Measurements from ENCODE around the gene TMEM131L. TPM values are rescaled to one million over a fixed set of nuclear protein-coding genes. Genes with fewer than 3 reads are reported as not detected.

TMEM131L gene
- polyA plus RNA-seq, 2 of the 4 experiments (the other 2 are of a cell fraction): 3.4 to 5.0 TPM

GRCh38 chr4:153535772-153536513 is 69.8 kb downstream of the TMEM131L start (continued):
- TF ChIP-seq E2F6 (IDR thresholded peaks at IDR 0.05; ENCODE audit: borderline replicate concordance, low read depth): no peak
- no peak for TF ChIP-seq KDM5A (IDR thresholded peaks at IDR 0.05)
- TF ChIP-seq, protein P1, sequence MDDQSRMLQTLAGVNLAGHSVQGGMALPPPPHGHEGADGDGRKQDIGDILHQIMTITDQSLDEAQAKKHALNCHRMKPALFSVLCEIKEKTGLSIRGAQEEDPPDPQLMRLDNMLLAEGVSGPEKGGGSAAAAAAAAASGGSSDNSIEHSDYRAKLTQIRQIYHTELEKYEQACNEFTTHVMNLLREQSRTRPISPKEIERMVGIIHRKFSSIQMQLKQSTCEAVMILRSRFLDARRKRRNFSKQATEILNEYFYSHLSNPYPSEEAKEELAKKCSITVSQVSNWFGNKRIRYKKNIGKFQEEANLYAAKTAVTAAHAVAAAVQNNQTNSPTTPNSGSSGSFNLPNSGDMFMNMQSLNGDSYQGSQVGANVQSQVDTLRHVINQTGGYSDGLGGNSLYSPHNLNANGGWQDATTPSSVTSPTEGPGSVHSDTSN (IDR thresholded peaks at IDR 0.05): no peak
- TF ChIP-seq KDM1A (IDR thresholded peaks at IDR 0.05; ENCODE audit: low read depth): no peak
- TF ChIP-seq CTCF (IDR thresholded peaks at IDR 0.05): no peak

DNA sequence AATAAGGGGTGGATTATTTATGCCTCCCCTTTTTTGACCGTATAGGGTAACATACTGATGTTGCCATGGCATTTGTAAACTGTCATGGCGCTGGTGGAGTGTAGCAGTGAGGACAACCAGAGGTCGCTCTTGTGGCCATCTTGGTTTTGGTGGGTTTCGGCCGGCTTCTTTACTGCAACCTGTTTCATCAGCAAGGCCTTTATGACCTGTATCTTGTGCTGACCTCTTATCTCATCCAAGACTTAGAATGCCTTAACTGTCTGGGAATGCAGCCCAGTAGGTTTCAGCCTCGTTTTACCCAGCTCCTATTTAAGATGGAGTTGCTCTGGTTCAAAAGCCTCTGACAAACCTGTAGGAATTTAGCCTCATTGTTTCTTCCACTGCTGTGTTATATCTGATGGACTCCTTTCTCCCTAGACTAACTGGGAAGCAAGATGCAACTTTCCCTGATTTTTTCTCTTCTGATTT is 71.4 kb downstream of the TMEM131L start:
- TF ChIP-seq MYC (IDR thresholded peaks at IDR 0.05; ENCODE audit: borderline replicate concordance, low read length) (no peak), MAZ (IDR thresholded peaks at IDR 0.05; ENCODE audit: borderline replicate concordance, low read depth, low read length) (no peak), HEYL (CRISPR knock-in tag; IDR thresholded peaks at IDR 0.05) (no peak)
- POLR2A ChIA-PET: no interaction called here
- WGBS (ENCODE audit: missing lambda C conversion rate): 73% methylated on average over 6 of the region's 6 CpGs
- Histone ChIP-seq H3K27ac (no peak overlapping the region), H3K4me2 (no peak overlapping the region), H3K4me1 (no peaks in the 10 kb centered on the region), H3K9me3 (no peaks in the 10 kb centered on the region), H3K4me3 (no peak overlapping the region)
- DNase-seq (ENCODE audit: low read depth in 1 of 2, low spot score in 1 of 2): no peak
- CTCF ChIA-PET: no interaction called here
- FAIRE-seq: no peak
- no peak for ATAC-seq

GRCh38 chr4:153538487-153539357 is 72.6 kb downstream of the TMEM131L start:
- H3K27ac ChIP-seq: no peak overlapping the region
- FAIRE-seq: no peak

DNA sequence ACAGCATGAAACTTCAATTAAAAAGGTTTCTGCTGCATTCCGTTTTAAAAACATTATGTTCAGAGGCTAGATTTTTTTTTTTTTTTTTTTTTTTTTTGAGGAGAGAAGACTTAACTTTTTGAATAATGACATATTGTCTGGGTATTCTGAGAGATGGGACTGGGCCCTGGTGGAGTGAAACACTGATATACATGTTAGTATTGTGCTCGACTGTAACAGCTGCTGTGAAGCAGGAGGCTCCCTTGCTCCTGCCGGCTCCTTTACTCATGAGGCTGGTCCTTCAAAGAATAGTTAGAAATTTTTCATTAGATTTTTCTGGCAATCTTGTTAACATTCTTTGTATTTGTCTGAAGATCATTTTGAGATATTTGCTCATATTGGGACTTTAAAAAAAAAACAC is 73.3 kb downstream of the TMEM131L start:
- FAIRE-seq (no peak), ATAC-seq (no peak)

More at GRCh38 chr4:153538487-153539357, 72.6 kb downstream of the TMEM131L start:
- POLR2A ChIA-PET: no interaction called here
- ATAC-seq (no peak), DNase-seq (ENCODE audit: low read depth in 1 of 2, low spot score in 1 of 2) (no peak)
- CTCF ChIA-PET: no interaction called here
- TF ChIP-seq FOSL2 (IDR thresholded peaks at IDR 0.05): no peak
- no peak for TF ChIP-seq FOSL2 (CRISPR knock-in tag; IDR thresholded peaks at IDR 0.05)
- no peak for TF ChIP-seq NPAS2 (CRISPR knock-in tag; IDR thresholded peaks at IDR 0.05; ENCODE audit: borderline replicate concordance)
- TF ChIP-seq SMC3 (IDR thresholded peaks at IDR 0.05): no peak
- Histone ChIP-seq H3K9me3 (no peaks in the 10 kb centered on the region), H3K4me3 (no peak overlapping the region), H3K4me2 (no peak overlapping the region), H3K4me1 (no peaks in the 10 kb centered on the region)
- 85% methylated on average over 17 of the region's 17 CpGs for WGBS (ENCODE audit: missing lambda C conversion rate)

More for the DNA sequence above, 73.3 kb downstream of the TMEM131L start:
- 86% methylated on average over 3 of the region's 3 CpGs for WGBS (ENCODE audit: missing lambda C conversion rate)
- H3K4me2 ChIP-seq: no peak overlapping the region
- POLR2A ChIA-PET: no interaction called here
- no peak overlapping the region for H3K27ac ChIP-seq
- H3K4me1 ChIP-seq: no peaks in the 10 kb centered on the region
- no peak for DNase-seq (ENCODE audit: low read depth in 1 of 2, low spot score in 1 of 2)
- no peak overlapping the region for H3K4me3 ChIP-seq
- TF ChIP-seq JUN (IDR thresholded peaks at IDR 0.05): no peak
- TF ChIP-seq, protein P2, sequence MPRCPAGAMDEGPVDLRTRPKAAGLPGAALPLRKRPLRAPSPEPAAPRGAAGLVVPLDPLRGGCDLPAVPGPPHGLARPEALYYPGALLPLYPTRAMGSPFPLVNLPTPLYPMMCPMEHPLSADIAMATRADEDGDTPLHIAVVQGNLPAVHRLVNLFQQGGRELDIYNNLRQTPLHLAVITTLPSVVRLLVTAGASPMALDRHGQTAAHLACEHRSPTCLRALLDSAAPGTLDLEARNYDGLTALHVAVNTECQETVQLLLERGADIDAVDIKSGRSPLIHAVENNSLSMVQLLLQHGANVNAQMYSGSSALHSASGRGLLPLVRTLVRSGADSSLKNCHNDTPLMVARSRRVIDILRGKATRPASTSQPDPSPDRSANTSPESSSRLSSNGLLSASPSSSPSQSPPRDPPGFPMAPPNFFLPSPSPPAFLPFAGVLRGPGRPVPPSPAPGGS (IDR thresholded peaks at IDR 0.05): no peak
- TF ChIP-seq SREBF2 (IDR thresholded peaks at IDR 0.05): no peak
- no peak for TF ChIP-seq SMC3 (IDR thresholded peaks at IDR 0.05)
- TF ChIP-seq BHLHE40 (IDR thresholded peaks at IDR 0.05; ENCODE audit: low read depth, low read length): no peak
- no peak for TF ChIP-seq EHMT2 (IDR thresholded peaks at IDR 0.05; ENCODE audit: low read depth)
- no peak for TF ChIP-seq CHD4 (IDR thresholded peaks at IDR 0.05; ENCODE audit: borderline replicate concordance)
- TF ChIP-seq MAX (IDR thresholded peaks at IDR 0.05): no peak
- TF ChIP-seq FOXS1 (CRISPR knock-in tag; IDR thresholded peaks at IDR 0.05): no peak
- TF ChIP-seq HOXB5 (CRISPR knock-in tag; IDR thresholded peaks at IDR 0.05): no peak
- TF ChIP-seq GATA3 (IDR thresholded peaks at IDR 0.05; ENCODE audit: borderline replicate concordance): no peak
- no peak for TF ChIP-seq ZSCAN20 (CRISPR knock-in tag; IDR thresholded peaks at IDR 0.05)
- no peak for TF ChIP-seq EHF (CRISPR knock-in tag; IDR thresholded peaks at IDR 0.05)
- no peak for TF ChIP-seq HDAC2 (IDR thresholded peaks at IDR 0.05)
- CTCF ChIA-PET: no interaction called here
- H3K9me3 ChIP-seq: no peaks in the 10 kb centered on the region

Data from A549 (cell line).